DMS79 (cell line): ENCODE data around the gene INPP5J.

ENCODE experiments used
- DNase-seq: peaks from one replicate; lab custom pipeline; 2025; lab: John Stamatoyannopoulos, UW

INPP5J gene

GRCh38 chr22:31124811-31125465 is 2.2 kb downstream of the INPP5J start:
- DNase-seq: no peak

GRCh38 chr22:31125521-31126117 is 2.9 kb downstream of the INPP5J start:
- no peak for DNase-seq

DNA sequence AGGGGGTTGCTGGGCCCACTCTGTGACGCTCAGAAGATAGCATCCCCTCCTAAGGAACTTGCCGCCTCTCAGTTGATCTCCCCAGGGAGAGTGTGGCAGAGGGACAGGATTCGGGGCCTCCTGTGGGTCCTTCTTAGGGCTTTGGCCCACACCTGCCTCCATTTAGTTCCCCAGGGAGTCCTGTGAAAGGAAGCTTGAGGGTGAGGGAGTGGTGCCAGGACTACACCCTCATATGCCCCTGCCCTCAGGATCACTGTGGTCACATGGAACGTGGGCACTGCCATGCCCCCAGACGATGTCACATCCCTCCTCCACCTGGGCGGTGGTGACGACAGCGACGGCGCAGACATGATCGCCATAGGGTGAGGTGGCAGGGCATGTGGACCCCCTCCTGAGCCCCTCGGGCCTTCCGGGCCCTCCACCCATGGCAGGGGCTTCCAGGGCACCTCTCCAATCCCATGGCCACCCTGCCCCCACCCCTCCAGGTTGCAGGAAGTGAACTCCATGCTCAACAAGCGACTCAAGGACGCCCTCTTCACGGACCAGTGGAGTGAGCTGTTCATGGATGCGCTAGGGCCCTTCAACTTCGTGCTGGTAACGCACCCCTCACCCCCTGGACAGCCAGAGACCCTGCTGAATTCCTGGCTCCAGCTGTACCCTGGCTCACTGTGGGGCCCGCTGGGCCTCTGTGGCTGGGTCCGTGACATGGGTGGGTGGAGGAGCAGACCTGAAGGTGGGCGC is 3.5 kb downstream of the INPP5J start:
- DNase-seq: peak; percentile 50

- no peak for DNase-seq
Observed at GRCh38 chr22:31126869-31127175, 4.1 kb downstream of the INPP5J start.

DNA sequence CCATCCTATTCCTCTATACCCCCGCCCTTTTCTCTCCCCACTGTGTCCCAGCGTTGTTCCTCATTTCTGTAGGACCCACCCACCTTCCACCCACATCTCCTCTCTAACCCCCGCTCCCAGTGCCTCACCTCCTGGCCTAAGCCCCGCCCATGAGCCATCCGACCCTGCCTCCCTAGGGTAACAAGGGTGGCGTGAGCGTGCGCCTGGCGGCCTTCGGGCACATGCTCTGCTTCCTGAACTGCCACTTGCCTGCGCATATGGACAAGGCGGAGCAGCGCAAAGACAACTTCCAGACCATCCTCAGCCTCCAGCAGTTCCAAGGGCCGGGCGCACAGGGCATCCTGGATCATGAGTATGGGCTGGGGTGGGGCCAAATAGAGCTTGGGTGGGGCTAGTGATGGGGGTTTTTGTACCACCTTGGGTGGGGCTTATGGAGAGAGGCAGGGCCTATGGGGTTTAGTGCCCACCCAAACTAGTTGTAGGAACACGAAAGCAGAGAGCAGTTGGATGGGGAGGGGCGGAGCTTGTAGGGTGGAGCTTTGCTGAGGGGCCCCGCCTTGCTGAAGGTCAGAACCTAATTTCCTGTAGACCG is 4.5 kb downstream of the INPP5J start:
- DNase-seq: no peak

DNA sequence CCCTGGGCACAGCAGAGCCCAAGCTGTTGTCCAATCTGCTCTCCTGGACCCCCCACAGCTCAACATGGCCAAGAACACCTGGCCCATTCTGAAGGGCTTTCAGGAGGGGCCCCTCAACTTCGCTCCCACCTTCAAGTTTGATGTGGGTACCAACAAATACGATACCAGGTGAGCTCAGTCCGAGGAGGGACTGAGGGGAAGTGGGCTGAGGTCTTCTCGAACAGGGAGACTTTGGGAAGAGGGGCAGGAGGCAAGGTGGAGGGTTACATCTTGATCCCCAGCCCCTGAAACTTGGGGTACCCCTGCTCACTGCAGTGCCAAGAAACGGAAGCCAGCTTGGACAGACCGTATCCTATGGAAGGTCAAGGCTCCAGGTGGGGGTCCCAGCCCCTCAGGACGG is 5.4 kb downstream of the INPP5J start:
- no peak for DNase-seq

GRCh38 chr22:31130873-31131272 is 8.1 kb downstream of the INPP5J start:
- DNase-seq: no peak

GRCh38 chr22:31133911-31134310 is 11.1 kb downstream of the INPP5J start:
- no peak for DNase-seq

DNA sequence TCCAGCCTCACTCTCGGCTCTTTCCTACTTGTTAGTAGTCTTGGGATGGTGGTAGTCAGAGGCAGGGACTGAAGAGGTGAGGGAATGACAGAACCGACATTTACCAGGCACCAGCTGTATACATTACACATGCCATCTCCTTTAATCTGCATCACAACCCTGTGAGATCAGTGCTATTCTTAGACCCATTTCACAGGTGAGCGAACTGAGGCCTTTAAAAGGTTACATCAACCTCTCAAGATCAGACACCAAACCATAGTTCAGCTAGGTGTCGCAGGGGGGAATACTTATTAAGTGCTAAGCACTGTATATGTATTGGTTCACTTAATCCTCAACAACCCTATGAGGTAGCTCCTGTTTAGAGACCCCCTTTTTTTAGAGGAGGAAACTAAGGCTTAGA is 11.9 kb downstream of the INPP5J start:
- no peak for DNase-seq

GRCh38 chr22:31135706-31136105 is 12.9 kb downstream of the INPP5J start:
- no peak for DNase-seq

DNA sequence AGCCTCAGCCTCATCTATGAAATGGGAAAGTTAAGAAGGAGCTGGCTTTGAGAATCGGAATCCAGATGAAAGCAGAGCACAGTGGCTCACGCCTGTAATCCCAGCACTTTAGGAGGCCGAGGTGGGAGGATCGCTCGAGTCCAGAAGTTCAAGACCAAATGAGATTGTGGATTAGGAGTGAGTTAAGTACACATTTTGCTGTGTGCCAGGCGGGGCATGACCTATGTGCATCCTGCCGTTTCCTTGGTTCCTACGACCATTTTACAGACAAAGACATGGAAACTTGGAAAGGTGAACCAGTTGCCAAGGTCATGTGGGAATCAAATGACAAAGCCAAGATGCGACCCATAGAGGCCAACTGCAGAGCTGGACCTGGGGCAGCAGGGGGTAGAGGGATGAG is 13.4 kb downstream of the INPP5J start:
- DNase-seq: no peak

DNA sequence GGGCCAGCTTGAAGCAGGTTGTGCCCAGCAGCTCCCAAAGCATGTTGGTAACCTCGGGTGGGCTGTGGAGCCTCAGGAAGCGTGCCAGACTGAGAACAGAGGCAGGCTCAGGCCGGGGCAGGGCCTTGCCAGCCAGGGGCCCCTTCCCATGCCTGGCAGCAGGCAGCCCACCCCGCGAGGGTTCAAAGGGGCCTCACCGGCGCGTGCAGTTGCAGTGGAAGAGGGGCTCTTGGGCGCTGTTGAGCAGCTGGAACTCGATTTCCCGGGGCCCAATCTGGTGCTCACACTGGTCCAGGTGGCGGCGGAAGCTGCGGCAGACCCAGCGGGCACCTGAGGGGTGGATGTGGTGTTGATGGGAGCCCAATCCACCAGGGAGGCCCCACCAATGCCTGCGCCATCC is 13.9 kb downstream of the INPP5J start:
- DNase-seq: no peak

DNA sequence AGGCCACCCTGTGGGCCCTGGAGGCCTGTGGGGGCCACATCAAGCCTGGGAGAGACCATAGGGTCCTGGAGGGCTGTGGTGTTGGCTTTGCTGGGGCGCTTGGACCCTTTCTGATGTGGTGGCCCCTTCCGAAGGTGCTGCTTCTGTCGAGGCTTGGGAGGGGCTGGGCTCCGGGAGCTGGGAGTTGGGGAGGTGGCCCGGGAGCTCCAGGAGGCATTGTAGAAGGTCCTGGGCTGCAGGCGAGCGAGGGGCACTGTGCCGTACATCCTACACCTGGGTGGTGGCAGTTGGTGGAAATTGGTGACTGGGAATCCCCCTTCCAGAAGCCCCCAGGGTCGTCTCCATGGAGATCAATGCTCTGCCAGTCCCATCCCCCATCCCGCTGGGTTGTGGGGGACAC is 15.0 kb downstream of the INPP5J start:
- DNase-seq: no peak

DNA sequence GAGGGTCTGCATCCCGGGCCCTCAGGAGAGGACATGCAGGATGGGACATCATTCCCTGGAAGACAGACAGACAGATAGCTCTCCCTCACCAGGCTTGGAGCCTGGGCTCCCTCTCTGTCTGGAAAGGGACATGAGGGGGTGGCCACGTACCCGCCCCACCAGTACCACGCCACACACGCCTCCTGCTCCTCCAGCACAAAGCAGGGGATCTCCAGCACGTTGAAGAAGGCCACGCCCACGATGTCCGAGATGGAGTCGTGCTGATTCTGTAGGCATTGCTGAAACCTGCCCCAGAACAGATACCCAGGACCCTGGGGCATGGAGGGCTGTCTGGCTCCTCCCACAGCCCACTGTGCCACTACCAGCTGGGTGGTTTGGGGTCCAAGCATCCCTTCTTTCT is 15.4 kb downstream of the INPP5J start:
- no peak for DNase-seq

DNA sequence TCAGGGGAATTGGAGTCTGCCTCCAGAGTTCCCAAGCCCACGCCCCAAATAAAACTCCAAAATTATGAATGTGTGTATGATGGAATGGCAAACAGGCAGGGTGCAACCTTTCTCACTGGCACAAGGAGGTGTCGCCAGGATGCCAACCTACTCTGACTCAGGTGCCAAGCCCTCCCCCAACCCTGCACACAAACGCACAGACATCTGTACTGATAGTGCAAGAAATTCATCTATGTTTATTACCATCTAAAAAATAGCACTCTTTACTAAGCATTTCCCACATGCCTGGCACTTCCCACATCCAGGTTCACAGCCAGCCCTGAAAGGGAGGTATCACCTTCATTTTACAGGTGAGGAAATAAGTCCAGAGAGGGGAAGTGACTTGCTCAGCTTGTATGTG is 16.3 kb downstream of the INPP5J start:
- no peak for DNase-seq

DNA sequence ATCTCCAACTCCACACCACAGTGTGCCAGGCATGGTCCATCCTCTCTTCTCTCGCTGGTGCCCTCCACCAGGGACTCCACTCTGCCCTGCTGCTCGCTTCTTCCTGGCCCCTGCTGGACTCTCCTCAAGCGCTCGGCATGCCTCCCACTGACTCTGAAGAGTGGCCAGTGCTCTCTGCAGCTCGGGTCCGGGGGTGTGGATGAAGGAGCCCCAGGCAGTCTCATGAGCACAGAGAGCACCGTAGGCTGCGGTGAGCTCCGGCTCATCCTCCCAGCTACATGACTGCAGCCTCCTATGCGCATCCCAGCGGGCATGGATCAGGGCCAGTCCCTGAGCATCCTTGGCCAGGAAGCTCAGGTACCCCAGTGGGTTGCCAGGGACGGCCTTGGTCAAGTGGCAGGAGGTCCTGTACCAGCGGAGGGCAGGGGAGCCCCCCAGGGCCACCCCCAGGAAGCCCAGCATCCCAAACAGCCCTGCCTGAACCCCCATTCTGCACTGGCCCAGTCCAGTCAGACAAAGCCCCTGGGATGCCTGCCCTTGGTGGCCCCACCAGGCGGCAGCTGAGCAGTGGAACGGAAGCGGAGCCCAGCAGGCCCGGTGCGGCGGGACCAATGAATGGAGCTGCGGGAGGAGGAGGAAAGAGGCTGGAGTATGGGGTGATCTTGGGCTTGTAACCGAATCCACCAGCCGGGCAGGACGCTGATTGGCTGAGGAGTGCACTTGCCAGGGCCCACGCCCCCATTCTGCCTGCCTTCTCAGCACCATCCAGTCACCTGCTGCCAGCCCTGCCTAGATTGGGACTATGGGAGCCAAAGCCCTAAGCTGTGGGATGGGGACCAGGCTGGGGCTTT is 17.3 kb downstream of the INPP5J start, which contains the start of gene PLA2G3:
Gene PLA2G3, minus strand, starts transcription at position 643 of the 851 bp plus-strand sequence. Its CDS starts 154 bp downstream, at position 489.
- peak; percentile 61 for DNase-seq

GRCh38 chr22:31140746-31141145 is 18.0 kb downstream of the INPP5J start:
- no peak for DNase-seq

GRCh38 chr22:31141551-31141950 is 18.8 kb downstream of the INPP5J start:
- no peak for DNase-seq

- no peak for DNase-seq
Observed at GRCh38 chr22:31142285-31142684, 19.5 kb downstream of the INPP5J start.

DNA sequence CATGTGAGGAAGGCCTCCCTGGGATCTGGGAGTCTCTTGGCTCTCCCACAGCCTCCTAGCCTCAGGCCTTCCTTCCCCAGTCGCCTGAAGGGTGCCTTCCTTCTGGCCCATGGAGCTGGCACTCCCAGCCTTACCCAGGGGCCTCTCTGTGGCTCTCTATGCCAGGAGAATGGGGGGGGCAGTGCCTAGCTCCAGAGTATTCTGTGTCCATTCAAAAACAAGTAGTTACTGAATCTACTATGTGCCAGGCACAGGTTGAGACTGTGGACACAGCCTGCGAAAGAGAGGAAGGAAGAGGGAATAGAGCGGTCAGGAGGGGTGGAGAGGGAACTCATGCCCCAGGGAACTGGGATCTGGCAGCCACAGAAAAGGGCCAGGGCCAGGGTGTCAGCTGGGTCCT is 20.3 kb downstream of the INPP5J start:
- no peak for DNase-seq

DNA sequence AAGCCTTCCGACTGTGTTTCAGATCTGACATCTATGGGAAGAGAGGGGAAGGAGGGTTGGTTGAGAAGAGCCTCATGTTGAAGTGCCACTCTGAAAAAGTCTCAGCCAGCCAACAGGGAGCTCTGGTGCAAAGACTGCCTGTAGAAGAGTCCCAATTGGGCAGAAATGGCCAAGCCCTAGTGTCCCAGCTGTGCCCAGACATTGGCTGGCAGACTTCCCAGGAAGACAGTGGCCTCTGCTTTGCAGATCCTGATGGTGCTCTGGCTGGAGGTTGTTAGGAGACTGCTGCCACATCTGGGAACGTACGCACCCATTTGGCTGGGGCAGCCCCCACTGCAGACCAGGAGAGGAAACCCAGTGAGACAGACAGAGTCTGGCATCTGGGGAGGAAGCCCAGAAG is 20.8 kb downstream of the INPP5J start:
- no peak for DNase-seq

- no peak for DNase-seq
Observed at GRCh38 chr22:31144223-31144622, 21.5 kb downstream of the INPP5J start.
